Dendritic cell treated with granulocyte-macrophage colony-stimulating factor and Interleukin-4, amounts not matched to agents 40 ng/mL and 50 ng/mL, for 4 days (primary cell): Measurements from ENCODE around the gene ZKSCAN5.
"Not testable (repeated sequence)": the region's sequence is repeated elsewhere in the genome, so short reads cannot be mapped to it uniquely, and the experiment has no call there.

Experiments
- H3K27ac Mint-ChIP-seq: one replicate; pipeline ENCODE4 v1.8.0; 2022; ENCODE audit warnings: mild to moderate bottlenecking, mixed read lengths
- H3K27me3 Mint-ChIP-seq: one replicate; pipeline ENCODE4 v1.8.0; 2022; ENCODE audit warnings: mild to moderate bottlenecking, mixed read lengths
- H3K36me3 Mint-ChIP-seq: one replicate; pipeline ENCODE4 v1.8.0; 2022; ENCODE audit warnings: low read depth, mixed read lengths
- H3K4me1 Mint-ChIP-seq: one replicate; pipeline ENCODE4 v1.8.0; 2022; ENCODE audit warnings: low read depth, mixed read lengths
- H3K4me3 Mint-ChIP-seq: one replicate; pipeline ENCODE4 v1.8.0; 2022; ENCODE audit warnings: mild to moderate bottlenecking, moderate library complexity, mixed read lengths
- H3K9me3 Mint-ChIP-seq: one replicate; pipeline ENCODE4 v1.8.0; 2022; ENCODE audit warnings: mixed read lengths
- intact Hi-C: fragments of 100-400 bp; cut with micrococcal nuclease; formaldehyde crosslinking; loops from one replicate; pipeline ENCODE4 v1.15.0; 2022

Gene ZKSCAN5

DNA sequence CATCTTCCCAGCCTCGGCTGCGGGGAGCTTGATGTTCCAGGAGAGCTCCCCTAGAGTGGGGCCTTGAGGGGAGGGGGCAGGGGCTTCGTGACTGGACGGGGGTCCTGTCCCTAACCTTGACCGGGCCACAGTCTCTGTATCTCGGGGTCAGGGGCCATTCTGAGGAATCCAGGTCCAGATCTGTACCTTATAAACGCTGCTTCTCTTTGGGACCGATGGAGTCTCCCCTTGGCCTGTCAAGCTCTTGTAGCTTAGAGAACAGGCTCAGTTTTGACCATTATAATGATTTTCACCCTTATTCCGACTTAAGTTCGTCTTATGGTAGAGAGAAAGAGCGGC lies 831 bp downstream of the ZKSCAN5 start:
- intact Hi-C loops: loop anchor here (2.0 to 10.0 kb wide), 2 partner anchors 54 to 110 kb away; partner anchors contain the start of genes ZNF655 and ZSCAN25
- peaks cover 31% of the 10 kb centered on the region for H3K36me3 Mint-ChIP-seq
- H3K27me3 Mint-ChIP-seq: no peaks in the 10 kb centered on the region
- no peaks in the 10 kb centered on the region for H3K9me3 Mint-ChIP-seq
- H3K27ac Mint-ChIP-seq: peak overlapping the region; percentile 93
- peaks cover 16% of the 10 kb centered on the region for H3K4me1 Mint-ChIP-seq
- peak overlapping the region; percentile 84 for H3K4me3 Mint-ChIP-seq

GRCh38 chr7:99514050-99514449 lies 9.6 kb downstream of the ZKSCAN5 start:
- peaks cover 85% of the 10 kb centered on the region for H3K36me3 Mint-ChIP-seq
- H3K4me1 Mint-ChIP-seq: peaks cover 20% of the 10 kb centered on the region
- no peak overlapping the region for H3K27ac Mint-ChIP-seq
- intact Hi-C loops: no loop called here
- no peaks in the 10 kb centered on the region for H3K27me3 Mint-ChIP-seq
- H3K4me3 Mint-ChIP-seq: no peak overlapping the region
- H3K9me3 Mint-ChIP-seq: no peaks in the 10 kb centered on the region

GRCh38 chr7:99521399-99521798 lies 16.9 kb downstream of the ZKSCAN5 start:
- Mint-ChIP-seq H3K4me3 (no peak overlapping the region), H3K4me1 (peaks cover 17% of the 10 kb centered on the region), H3K27me3 (no peaks in the 10 kb centered on the region), H3K36me3 (peaks cover 87% of the 10 kb centered on the region), H3K27ac (no peak overlapping the region), H3K9me3 (no peaks in the 10 kb centered on the region)
- intact Hi-C loops: no loop called here

DNA sequence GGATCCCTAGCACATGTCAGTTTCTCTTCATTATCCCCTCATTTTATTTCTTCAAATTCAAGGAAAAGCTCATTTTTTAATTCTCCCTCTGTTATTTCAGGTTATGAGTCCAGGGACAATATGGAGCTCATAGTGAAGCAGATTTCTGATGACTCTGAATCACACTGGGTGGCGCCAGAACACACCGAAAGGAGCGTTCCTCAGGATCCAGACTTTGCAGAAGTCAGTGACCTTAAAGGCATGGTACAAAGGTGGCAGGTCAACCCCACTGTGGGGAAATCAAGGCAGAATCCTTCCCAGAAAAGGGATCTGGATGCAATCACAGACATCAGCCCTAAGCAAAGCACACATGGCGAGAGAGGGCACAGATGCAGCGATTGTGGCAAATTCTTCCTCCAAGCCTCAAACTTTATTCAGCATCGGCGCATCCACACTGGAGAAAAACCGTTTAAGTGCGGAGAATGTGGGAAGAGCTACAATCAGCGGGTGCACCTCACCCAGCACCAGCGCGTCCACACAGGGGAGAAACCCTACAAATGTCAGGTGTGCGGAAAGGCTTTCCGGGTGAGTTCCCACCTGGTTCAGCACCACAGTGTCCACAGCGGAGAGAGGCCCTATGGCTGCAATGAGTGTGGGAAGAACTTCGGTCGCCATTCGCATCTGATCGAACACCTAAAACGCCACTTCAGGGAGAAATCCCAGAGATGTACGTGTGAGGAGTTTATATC lies 21.4 kb downstream of the ZKSCAN5 start:
- intact Hi-C loops: no loop called here
- H3K27me3 Mint-ChIP-seq: no peaks in the 10 kb centered on the region

GRCh38 chr7:99531354-99531765 lies 26.9 kb downstream of the ZKSCAN5 start:
- H3K4me3 Mint-ChIP-seq: no peak overlapping the region
- intact Hi-C loops: no loop called here
- H3K27me3 Mint-ChIP-seq: no peaks in the 10 kb centered on the region
- H3K4me1 Mint-ChIP-seq: no peaks in the 10 kb centered on the region
- H3K36me3 Mint-ChIP-seq: peaks cover 61% of the 10 kb centered on the region
- no peak overlapping the region for H3K27ac Mint-ChIP-seq
- H3K9me3 Mint-ChIP-seq: peaks cover 67% of the 10 kb centered on the region

More for the DNA sequence above, 21.4 kb downstream of the ZKSCAN5 start:
- H3K27ac Mint-ChIP-seq: no peak overlapping the region
- peaks cover 26% of the 10 kb centered on the region for H3K9me3 Mint-ChIP-seq
- no peak overlapping the region for H3K4me3 Mint-ChIP-seq
- H3K4me1 Mint-ChIP-seq: peaks cover 12% of the 10 kb centered on the region
- peaks cover 95% of the 10 kb centered on the region for H3K36me3 Mint-ChIP-seq

- H3K36me3 Mint-ChIP-seq: peaks cover 18% of the 10 kb centered on the region
Observed at GRCh38 chr7:99535667-99536066, 31.2 kb downstream of the ZKSCAN5 start.

DNA sequence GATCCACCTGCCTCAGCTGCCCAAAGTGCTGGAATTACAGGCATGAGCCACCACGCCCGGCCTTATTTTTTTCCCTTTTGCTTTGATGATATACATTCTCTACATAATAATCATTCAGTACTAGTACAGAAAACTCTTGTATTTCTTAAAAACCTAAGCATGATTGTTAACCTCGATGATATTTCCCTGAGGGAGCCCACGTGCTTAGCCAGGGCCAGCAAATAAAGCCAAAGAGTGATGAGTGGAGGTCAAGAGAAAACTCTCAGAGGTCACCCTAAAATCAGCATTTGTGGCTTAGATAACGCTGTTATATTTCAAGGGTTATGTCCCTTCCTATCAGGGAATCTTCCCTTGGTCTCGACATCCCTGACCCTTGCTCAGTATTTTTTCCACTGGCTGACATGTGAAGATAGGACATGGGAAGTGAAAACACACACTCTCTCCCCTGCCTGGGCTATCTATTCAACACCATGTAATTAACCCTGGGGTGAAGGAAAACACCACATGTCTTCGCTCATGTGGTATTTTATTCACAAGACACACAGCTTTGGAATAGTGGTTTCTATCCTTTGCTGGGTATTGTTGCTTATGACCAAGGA lies 34.9 kb downstream of the ZKSCAN5 start:
- Mint-ChIP-seq H3K9me3 (peaks cover 72% of the 10 kb centered on the region), H3K27ac (no peak overlapping the region)

More at GRCh38 chr7:99535667-99536066, 31.2 kb downstream of the ZKSCAN5 start:
- peaks cover 74% of the 10 kb centered on the region for H3K9me3 Mint-ChIP-seq
- H3K27me3 Mint-ChIP-seq: no peaks in the 10 kb centered on the region
- no peaks in the 10 kb centered on the region for H3K4me1 Mint-ChIP-seq
- intact Hi-C loops: no loop called here
- no peak overlapping the region for H3K4me3 Mint-ChIP-seq
- no peak overlapping the region for H3K27ac Mint-ChIP-seq

GRCh38 chr7:99540542-99540941 lies 36.1 kb downstream of the ZKSCAN5 start:
- no peaks in the 10 kb centered on the region for H3K4me1 Mint-ChIP-seq
- peaks cover 79% of the 10 kb centered on the region for H3K9me3 Mint-ChIP-seq
- peaks cover 23% of the 10 kb centered on the region for H3K36me3 Mint-ChIP-seq
- H3K27ac Mint-ChIP-seq: no peak overlapping the region
- H3K4me3 Mint-ChIP-seq: no peak overlapping the region
- no peaks in the 10 kb centered on the region for H3K27me3 Mint-ChIP-seq
- intact Hi-C loops: no loop called here

More for the DNA sequence above, 34.9 kb downstream of the ZKSCAN5 start:
- intact Hi-C loops: no loop called here
- Mint-ChIP-seq H3K27me3 (no peaks in the 10 kb centered on the region), H3K36me3 (peaks cover 17% of the 10 kb centered on the region), H3K4me1 (no peaks in the 10 kb centered on the region), H3K4me3 (no peak overlapping the region)

DNA sequence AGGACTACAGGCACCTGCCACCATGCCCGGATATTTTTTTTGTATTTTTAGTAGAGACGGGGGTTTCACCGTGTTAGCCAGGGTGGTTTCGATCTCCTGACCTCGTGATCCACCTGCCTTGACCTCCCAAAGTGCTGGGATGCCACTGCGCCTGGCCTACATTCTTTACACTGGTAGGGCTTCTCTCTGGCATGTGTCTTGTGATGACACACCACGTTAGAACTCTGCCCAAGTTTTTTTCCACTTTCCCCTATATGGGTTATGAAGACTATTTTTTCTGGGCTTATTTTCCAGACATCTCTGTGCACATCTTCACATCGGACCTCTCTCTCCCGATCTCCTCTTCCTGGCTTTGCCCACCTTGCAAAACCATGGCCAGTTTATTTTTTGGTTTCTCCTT lies 36.8 kb downstream of the ZKSCAN5 start:
- no peaks in the 10 kb centered on the region for H3K4me1 Mint-ChIP-seq
- no peaks in the 10 kb centered on the region for H3K27me3 Mint-ChIP-seq

DNA sequence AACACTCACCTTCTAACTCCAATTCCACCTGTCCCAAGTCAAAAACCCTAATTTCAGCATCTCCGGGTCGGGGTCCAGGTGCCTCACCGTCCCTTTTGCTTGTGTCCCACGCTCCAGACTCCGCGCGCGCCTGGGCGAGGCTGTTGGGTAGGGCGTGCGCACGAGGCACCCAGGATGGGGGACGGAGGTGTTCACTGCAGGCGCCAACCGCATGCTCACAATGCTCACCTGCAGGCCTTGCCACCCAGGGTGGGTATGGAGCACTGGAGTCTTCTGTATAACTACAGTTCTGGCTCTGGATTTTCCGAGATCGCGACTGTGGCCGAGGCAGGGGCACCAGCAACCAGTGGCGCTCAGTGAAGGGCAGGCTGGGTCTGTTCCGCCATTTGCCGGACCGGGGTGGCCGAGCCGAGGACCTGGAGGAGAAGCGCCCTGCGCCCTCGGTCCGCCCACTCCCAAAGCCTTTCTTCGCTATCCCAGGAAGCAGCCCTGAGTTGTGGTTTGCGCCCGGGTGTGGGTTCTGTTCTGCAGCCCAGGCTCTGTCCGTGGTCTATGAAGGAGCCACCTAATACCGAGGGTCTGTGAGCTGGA lies 38.7 kb downstream of the ZKSCAN5 start:
- Mint-ChIP-seq H3K27ac (no peak overlapping the region), H3K4me1 (no peaks in the 10 kb centered on the region), H3K27me3 (no peaks in the 10 kb centered on the region), H3K9me3 (peaks cover 71% of the 10 kb centered on the region), H3K4me3 (no peak overlapping the region), H3K36me3 (peaks cover 34% of the 10 kb centered on the region)
- intact Hi-C loops: no loop called here

More for the DNA sequence above, 36.8 kb downstream of the ZKSCAN5 start:
- peaks cover 23% of the 10 kb centered on the region for H3K36me3 Mint-ChIP-seq
- no peak overlapping the region for H3K27ac Mint-ChIP-seq
- intact Hi-C loops: no loop called here
- no peak overlapping the region for H3K4me3 Mint-ChIP-seq
- H3K9me3 Mint-ChIP-seq: peaks cover 74% of the 10 kb centered on the region

- H3K4me1 Mint-ChIP-seq: no peaks in the 10 kb centered on the region
- H3K4me3 Mint-ChIP-seq: no peak overlapping the region
- H3K27ac Mint-ChIP-seq: no peak overlapping the region
- intact Hi-C loops: no loop called here
- H3K36me3 Mint-ChIP-seq: peaks cover 42% of the 10 kb centered on the region
- peaks cover 68% of the 10 kb centered on the region for H3K9me3 Mint-ChIP-seq
- H3K27me3 Mint-ChIP-seq: no peaks in the 10 kb centered on the region
Observed at GRCh38 chr7:99543916-99544315, 39.5 kb downstream of the ZKSCAN5 start.

GRCh38 chr7:99545308-99545707 lies 40.8 kb downstream of the ZKSCAN5 start:
- H3K4me1 Mint-ChIP-seq, H3K4me3 Mint-ChIP-seq, H3K27me3 Mint-ChIP-seq, H3K27ac Mint-ChIP-seq, intact Hi-C loops: not testable (repeated sequence)
- peaks cover 51% of the 10 kb centered on the region for H3K36me3 Mint-ChIP-seq
- peaks cover 54% of the 10 kb centered on the region for H3K9me3 Mint-ChIP-seq

DNA sequence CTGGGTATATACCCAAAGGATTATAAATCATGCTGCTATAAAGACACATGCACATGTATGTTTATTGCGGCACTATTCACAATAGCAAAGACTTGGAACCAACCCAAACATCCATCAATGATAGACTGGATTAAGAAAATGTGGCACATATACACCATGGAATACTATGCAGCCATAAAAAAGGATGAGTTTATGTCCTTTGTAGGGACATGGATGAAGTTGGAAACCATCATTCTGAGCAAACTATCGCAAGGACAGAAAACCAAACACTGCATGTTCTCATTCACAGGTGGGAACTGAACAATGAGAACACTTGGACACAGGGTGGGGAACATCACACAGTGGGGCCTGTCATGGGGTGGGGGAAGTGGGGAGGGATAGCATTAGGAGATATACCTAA lies 45.1 kb downstream of the ZKSCAN5 start:
- H3K4me1 Mint-ChIP-seq: peaks cover 28% of the 10 kb centered on the region
- H3K4me3 Mint-ChIP-seq, H3K27me3 Mint-ChIP-seq, intact Hi-C loops, H3K27ac Mint-ChIP-seq: not testable (repeated sequence)
- peaks cover 59% of the 10 kb centered on the region for H3K36me3 Mint-ChIP-seq
- H3K9me3 Mint-ChIP-seq: peaks cover 17% of the 10 kb centered on the region

GRCh38 chr7:99551334-99551733 lies 46.9 kb downstream of the ZKSCAN5 start:
- H3K4me3 Mint-ChIP-seq: peak overlapping the region; percentile 86
- peak overlapping the region; percentile 92 for H3K27ac Mint-ChIP-seq
- no peaks in the 10 kb centered on the region for H3K27me3 Mint-ChIP-seq
- H3K36me3 Mint-ChIP-seq: peaks cover 59% of the 10 kb centered on the region
- H3K9me3 Mint-ChIP-seq: peaks cover 9% of the 10 kb centered on the region
- peaks cover 39% of the 10 kb centered on the region for H3K4me1 Mint-ChIP-seq
- intact Hi-C loops: loop anchor here (10.0 kb wide), 2 partner anchors 77 to 533 kb away; partner anchors contain the start of genes COPS6, ZNF3 and ZNF789
